Epithelial cell of proximal tubule (primary cell): ENCODE data around the gene GBP3. TPM values are rescaled to one million over a fixed set of nuclear protein-coding genes. Genes with fewer than 3 reads are reported as not detected.
"Not testable (repeated sequence)": the region's sequence is repeated elsewhere in the genome, so short reads cannot be mapped to it uniquely, and the experiment has no call there.

ENCODE experiments used
- DNase-seq: peaks from one replicate; pipeline ENCODE4 v3.0.0-alpha.2; 2011; ENCODE audit warnings: low read depth
- H3K4me3 ChIP-seq: 2 replicates; pipeline ENCODE4 v1.5.1; 2011; ENCODE audit warnings: low read depth, mild to moderate bottlenecking, low read length
- total RNA-seq: library from RNA; depleted of rRNA; stranded (reverse); fragments of >200 nt; gene quantifications from 2 replicates; pipeline ENCODE4 v1.2.3, GENCODE V29; 2015
- TF ChIP-seq, protein P1 (sequence below): conservative IDR thresholded peaks from 2 replicates; pipeline ENCODE4 v1.5.1; 2012; ENCODE audit warnings: low read depth, mild to moderate bottlenecking, low read length

Gene GBP3
- total RNA-seq, 1 donor from 2014 or later: 33.6 TPM

DNA sequence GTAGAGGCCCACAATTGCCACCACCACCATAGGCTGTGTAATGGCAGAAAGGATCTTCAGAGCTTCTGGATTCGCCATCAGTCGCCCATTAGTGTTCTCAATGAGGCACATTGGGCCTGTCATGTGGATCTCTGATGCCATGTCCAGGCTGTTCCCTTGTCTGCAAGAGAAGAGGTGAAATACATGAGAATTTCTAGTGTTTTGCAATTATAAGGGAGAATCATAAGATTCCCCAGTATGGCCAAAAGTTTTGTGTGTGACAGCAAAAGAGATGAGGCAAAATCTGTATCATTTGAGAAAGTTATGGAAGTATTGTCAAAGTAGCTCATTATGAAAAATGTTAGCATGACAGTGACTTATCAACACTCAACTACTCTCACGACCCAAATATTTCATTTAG is 40.4 kb upstream of the GBP3 start:
- no peak overlapping the region for H3K4me3 ChIP-seq
- DNase-seq: no peak
- TF ChIP-seq, protein P1, sequence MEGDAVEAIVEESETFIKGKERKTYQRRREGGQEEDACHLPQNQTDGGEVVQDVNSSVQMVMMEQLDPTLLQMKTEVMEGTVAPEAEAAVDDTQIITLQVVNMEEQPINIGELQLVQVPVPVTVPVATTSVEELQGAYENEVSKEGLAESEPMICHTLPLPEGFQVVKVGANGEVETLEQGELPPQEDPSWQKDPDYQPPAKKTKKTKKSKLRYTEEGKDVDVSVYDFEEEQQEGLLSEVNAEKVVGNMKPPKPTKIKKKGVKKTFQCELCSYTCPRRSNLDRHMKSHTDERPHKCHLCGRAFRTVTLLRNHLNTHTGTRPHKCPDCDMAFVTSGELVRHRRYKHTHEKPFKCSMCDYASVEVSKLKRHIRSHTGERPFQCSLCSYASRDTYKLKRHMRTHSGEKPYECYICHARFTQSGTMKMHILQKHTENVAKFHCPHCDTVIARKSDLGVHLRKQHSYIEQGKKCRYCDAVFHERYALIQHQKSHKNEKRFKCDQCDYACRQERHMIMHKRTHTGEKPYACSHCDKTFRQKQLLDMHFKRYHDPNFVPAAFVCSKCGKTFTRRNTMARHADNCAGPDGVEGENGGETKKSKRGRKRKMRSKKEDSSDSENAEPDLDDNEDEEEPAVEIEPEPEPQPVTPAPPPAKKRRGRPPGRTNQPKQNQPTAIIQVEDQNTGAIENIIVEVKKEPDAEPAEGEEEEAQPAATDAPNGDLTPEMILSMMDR: no peak

DNA sequence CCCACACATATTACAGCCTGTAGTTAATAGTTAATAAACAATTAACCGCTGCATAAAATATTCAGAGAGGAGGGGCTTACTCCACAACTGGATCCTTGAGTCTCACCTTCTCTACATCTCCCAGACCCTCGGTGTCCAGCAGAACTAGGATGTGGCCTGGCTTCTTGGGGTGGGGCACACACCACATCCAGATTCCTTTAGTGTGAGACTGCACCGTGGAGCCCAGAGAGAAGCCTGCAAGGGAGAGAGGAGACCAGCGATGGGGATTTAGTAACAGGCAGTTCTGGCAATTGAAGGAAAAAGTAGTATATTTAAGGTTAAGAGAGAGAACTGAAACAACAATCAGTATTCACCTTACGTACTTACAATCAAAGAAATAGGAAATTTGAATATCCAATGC is 37.4 kb upstream of the GBP3 start:
- TF ChIP-seq, protein P1: no peak
- H3K4me3 ChIP-seq: no peak overlapping the region
- DNase-seq: no peak

DNA sequence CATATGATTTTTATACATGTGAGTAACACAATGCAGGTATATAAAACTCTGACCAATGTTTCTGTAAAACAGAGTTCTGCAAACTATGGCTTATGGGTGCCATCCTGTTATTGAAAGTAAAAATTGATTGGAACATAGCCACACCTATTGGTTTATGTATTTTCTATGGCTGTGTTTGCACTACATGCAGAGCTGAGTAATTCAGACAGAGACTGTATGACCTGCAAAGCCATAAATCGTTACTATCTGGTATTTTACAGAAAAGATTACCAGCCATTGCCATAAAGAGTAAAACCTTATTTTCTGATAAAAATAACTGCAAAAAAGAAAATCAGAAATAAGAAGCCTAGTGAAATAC is 29.3 kb upstream of the GBP3 start:
- DNase-seq: no peak
- TF ChIP-seq, protein P1: no peak
- no peak overlapping the region for H3K4me3 ChIP-seq

DNA sequence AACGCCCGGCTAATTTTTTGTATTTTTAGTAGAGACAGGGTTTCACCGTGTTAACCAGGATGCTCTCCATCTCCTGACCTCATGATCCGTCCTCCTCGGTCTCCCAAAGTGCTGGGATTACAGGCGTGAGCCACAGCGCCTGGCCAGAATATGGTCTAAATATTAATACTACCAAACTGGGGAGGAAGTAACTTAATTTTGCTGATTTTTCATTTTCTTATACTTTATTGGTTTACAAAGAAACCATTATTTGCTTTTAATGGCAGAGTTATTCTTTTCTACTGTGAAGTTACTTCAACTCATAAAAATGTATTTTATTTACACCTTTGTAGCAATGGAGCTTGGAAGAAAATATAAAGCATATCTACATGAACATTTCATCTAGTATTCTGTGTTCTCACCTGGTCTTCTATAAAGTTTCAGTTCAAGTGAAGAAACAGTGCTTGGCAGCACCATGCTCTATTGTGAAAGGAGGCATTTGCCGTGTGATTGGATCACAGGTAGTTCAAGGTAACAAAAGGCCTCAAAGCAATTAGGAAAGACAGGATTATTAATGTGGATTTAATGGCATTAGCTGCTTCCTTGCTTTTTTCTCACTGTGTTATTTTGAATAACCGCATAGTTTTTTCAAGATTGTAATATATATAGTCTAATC is 28.8 kb upstream of the GBP3 start:
- TF ChIP-seq, protein P1: no peak
- DNase-seq: no peak
- H3K4me3 ChIP-seq: no peak overlapping the region

DNA sequence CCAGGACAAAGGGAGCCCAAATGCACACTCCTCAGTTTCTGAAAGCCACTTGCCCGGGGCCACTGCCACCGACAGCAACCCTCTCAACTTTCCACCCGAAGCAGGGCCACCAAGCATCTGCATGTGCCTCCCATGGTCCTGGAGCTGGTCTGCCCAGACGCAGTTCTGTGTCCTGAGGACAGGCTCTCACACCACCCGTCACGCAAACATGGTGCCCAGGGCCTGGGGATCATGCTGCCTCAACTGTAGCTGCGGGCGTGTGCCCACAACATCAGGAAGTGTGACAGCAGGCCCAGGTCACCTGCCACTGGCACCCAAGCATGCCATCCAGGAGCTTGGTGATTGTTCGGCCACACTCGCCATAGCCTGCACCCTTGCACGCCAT is 28.0 kb upstream of the GBP3 start:
- TF ChIP-seq, protein P1: no peak
- DNase-seq: no peak
- no peak overlapping the region for H3K4me3 ChIP-seq

DNA sequence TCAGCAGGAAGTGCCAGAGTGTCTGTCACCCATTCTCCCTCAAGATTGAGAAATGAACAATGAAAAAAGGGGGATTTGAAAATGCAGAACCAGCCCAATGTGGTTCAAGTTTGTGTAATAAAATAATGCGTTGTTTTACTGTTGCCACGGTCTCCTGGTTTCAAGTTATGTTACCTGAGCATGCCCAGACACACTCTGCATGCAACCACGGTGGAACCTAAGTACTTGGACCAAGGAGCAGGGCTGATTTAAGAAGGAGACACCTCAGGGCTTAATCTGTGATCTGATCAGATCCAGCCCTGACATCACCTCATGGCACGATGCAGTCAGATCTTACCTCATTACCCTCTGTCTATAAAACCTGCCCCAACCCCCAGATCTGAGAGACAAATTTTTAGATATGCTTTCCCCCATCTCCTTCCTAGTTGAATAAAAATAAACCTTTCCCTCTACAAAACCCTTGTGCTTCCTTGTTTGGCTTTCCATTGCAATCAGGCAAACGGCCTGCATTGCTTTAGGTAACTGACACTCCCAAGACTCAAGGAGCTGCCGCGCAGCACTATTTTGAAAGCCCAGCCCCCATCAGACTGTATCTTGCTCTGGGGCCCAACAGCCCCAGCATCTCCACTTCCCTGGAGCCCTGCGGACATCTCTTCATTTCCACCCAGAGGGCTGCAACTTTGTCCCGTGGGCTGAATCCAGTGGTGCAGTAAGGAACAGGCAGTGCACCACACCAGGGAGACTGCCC is 27.4 kb upstream of the GBP3 start:
- not testable (repeated sequence) for DNase-seq, H3K4me3 ChIP-seq

DNA sequence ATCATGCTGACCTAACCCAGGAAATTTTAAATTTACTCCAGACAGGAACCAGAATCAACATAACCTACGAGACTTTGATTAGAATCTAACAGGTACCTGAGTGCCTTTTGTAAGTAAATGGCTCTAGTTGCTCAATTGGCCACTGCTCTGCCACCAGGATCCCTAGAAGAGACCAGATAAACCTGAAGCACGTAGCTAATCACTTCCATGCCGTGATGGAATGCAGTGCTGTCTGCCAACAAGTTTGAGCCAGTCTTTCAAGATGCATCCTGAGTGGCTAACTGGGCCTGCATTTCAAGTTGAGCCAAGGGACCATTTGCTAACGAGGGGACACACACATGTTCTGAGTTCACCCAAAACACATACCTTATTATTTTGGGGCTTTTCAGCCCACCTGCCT is 26.5 kb upstream of the GBP3 start:
- H3K4me3 ChIP-seq, DNase-seq: not testable (repeated sequence)

DNA sequence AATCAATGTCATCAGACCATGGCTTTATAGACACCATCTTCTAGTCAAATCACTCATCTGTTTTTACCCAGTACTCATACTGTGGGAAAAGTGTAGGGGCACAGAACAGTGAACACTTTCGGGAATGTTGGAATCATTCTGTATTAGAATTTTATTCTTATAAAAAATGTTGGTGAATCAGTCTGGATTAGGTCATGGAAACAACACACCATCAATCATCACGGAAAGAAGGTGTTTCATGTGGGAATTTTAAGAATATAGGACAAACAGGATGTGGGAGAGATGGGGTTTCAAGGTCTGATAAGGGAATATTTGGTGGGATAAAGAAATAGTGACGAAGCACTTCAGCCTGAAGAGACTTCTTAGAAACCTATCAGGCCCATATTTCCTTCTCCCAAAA is 25.1 kb upstream of the GBP3 start:
- TF ChIP-seq, protein P1: no peak
- no peak for DNase-seq
- H3K4me3 ChIP-seq: no peak overlapping the region

DNA sequence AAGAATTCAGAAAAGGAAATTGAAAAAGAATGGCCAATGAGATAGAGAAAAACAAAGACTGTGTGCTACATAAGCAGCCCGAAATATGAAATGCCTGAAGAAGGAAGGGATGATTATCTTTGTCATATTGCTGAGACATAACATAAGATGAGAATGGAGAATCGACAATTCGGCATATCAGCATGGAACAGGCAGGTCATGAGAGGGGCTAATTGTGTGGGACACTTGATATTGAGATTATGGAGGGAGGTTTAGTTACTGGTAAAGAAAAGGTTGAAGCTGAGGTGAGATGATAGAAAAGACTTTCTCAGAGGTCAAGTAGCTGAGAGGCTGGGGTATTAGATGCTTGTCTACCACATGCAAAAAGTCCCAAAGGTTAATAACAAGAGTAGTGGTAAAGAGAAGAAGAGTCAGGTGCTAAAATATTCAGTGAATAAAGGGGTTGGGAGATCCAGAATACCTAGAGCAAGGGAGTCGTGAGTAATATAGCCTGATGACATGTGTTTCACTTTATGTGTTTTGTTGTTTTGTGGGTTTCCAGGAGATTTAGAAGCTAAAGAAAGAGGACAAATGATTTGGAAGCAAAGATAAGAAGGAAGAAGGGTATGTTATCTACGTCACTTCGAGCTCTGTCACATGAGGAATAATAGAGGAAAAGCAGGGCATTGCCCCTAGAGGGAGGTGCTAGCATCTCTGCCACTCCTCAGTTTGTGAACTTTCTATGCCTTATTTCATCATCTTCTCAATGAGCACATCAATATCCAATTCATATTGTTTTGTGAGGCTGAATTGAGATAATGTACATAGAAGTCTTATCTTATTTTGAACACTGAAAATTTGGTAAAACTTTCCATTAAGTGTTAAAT is 23.9 kb upstream of the GBP3 start:
- not testable (repeated sequence) for DNase-seq, H3K4me3 ChIP-seq
